ENCODE measurements around the gene TENM4.

TENM4 gene

DNA sequence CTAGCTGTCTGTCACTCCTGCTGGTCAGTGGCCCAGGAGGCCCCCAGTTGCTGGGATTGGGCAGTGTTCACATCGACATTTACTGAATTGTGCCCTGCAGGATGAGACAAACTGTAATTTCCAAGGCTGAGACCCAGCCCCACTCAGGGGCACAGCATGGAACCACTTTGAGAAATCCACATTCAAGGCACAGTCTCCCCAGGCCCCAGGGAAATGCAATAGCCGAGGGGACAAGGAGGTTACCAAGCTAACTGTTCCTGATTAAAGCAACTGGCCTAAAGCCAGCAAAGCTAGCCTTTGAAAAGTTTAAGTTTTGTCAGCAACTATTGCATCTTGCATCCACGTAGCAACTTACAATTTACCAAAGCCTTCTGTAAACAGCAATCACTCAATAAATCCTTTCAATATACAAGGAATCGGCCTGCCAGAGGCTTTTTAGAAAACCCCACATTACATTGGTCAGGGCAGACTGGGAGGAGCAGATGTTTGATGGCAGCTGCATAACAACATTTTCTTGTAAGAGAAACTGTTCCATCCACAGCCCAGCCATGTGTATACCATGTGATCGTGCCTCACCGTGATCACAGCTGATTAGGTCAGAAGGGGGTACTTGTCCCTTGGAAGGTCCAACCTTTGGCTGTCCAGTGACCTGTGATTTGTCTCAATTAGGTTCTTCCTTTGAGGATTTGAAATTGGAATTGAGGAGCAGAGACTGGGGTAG is 103.9 kb downstream of the TENM4 start:
- DNase-seq, result no peak

DNA sequence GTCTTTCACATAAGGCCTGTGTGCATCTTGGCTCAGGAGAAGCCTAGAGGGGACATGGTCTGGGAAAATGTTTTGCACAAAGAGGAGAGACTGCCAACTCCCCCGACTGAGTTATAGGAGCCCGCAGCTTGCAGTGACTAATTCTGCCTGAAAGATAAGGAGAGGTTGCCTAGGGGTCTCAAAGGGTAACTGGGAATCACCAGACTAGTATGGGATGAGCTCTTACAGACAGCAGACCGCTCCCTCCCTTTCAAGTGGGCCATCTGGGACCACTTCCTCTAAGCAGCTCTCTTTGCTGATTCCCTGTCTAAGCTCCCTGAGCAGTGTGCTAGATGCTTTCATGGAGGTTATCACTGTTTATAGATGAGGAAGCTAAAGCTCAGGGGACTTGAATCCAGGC is 105.1 kb downstream of the TENM4 start:
- DNase-seq, result no peak

DNA sequence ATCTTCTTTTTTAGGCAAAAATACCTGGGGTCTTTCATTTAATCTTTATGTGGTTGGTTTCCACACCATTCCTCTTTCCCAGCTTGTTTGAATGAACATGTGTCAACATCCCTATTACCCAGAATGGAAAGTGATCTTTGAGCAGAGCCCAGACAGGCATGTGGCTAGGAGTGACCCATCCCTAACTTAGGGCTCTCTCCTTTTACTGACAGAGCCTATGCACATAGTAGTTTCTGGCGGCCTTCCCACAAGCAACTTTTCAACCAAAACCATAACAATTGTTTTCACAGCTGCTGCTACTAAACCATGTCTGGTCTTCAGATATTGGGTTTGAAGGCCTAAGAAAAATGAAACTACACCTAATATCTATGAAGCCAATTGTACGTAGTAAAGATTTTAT is 107.5 kb downstream of the TENM4 start:
- no peak for DNase-seq

DNA sequence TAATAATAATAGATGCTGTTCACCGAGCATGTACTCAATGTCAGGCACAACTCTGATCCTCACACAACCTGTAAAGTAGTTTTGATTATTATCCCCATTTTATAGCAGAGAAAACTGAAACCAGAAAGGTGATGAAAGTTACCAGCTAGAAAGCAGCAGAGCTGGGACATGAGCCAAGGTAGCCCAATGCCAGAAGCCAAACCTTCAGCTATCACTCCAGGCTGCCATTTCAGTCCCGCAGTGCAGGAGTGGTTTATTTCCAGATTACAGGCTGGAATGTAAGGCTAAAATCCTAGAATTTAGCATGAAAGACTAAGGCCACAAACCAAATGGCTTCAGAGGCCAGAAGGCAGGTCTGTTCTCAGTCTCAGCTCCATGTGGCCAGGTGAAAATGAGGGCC is 108.8 kb downstream of the TENM4 start:
- DNase-seq, result no peak

DNA sequence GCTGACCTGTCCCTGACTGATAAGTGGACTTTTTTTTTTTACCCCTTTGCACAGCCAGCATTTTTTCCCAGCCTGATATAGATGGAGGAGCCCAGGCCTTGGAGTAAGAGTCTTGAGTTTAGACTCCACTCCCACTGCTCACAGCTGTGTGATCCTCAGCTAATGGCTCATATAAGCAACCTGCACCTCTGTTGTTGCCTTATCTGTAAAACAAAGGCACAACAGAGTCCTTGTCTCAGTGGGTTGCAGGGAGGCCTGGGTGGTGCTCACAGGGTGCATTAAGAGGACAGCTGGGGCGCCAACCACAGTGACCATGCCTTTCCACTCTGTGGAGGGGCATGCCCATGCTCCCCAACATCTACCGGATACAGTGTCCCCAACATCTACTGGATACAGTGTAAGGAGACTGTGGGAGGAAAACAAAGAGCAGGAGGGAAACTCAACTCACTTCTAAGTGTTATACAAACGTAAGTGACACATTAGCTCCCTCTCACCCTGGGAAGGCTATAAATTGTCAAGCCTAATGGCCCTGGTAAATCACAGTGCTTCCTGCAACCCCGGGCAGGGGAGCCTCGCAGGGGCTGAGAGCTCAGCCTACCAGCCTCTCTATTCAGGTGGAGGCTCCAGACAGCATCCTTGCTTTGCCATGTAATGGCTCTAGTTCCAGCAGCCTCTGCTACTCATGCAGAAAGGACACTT is 109.5 kb downstream of the TENM4 start:
- no peak for DNase-seq

DNA sequence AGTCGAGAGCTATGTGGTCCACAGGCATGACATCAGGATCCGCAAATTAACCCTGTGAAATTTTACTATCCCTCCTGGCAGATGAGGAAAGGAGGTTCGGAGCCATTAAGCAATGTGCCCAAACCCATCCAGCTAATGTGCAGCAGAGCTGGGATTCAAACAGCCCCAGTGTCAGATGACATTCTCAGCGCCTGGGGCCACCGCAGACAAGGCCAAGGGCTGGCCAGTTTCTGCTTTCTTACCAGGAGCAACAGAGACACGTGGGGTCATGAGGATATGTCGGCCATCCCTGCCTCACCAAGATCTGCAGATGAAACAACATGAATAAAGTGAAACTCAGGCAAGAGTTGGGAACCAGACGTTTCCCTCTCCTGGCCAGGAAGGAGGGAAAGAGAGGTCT is 110.2 kb downstream of the TENM4 start:
- no peak for DNase-seq

DNA sequence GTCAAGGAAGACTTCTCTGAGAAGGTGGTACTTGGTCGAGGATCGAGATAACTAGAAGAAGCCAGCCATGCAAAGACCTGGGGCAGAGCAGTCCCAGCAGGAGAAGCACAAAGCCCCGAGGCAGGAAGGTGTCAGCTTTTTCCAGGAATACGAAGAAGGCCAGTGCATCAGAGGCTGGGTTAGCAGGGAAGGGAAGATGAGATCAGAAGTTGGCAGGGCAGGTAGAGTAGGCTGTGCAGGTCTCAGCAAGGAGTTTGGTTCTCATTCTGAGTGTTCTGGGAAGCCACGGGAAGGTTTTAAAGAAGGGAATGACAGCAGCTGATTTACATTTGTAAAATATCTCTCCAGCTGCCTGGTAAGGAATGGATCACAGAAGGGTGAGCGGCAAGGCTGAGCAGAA is 111.3 kb downstream of the TENM4 start:
- no peak for DNase-seq

DNA sequence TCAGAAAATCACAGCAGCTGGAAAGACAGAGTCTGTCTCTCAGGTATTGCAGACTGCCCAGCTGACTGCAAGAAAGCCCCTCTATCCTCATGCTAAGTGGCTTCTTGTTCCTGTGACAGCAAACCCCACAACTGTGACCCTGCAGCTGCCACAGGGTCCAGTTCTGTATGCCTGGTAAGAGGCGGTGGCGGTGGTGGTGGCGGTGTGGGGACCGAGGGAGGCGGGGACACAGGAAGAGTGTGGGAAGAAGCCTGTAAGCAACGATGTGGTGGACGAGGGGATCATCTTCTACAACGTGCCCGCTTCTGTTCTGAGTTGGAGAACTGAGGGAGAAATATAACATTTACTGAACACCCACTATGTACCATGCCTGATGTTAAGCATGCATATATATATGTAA is 112.4 kb downstream of the TENM4 start:
- no peak for DNase-seq

DNA sequence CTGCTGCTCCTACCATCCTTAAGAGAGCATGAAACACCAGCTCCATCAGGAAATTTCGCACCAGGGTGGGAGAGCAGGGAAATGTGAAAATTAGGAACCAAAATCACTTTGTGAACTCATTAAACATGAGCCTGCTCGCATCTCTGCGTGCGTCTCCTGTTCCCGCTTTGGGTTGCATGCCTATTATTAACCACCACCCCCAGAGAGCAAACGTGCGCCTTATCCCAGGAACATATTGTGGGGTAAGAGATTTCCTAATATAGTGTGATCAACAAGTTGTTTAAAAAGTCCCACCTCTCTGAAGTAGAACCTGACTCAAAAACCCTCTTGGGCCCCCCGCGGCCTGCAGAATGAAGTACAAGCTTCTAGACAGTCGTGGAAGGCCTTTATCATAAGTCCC is 115.0 kb downstream of the TENM4 start:
- DNase-seq, result no peak

DNA sequence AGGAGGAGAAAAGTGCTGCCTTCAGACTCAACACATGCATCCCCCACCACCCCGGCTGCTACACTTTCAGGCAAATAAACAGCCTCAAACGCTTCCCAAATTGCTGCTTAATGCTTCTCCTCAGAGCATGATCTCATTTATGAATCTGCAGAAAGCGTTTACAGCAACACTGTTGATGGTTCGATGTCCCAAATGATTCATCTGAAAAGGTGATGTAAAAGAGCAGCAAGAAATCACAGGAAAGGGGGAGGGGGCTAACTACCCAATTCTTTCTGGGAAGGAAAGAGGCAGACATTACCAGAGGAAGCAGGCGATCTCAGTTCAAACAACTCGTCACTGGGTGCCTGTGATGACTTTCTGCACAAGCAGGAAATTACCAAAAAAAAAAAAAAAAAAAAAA is 119.6 kb downstream of the TENM4 start:
- DNase-seq, result no peak

DNA sequence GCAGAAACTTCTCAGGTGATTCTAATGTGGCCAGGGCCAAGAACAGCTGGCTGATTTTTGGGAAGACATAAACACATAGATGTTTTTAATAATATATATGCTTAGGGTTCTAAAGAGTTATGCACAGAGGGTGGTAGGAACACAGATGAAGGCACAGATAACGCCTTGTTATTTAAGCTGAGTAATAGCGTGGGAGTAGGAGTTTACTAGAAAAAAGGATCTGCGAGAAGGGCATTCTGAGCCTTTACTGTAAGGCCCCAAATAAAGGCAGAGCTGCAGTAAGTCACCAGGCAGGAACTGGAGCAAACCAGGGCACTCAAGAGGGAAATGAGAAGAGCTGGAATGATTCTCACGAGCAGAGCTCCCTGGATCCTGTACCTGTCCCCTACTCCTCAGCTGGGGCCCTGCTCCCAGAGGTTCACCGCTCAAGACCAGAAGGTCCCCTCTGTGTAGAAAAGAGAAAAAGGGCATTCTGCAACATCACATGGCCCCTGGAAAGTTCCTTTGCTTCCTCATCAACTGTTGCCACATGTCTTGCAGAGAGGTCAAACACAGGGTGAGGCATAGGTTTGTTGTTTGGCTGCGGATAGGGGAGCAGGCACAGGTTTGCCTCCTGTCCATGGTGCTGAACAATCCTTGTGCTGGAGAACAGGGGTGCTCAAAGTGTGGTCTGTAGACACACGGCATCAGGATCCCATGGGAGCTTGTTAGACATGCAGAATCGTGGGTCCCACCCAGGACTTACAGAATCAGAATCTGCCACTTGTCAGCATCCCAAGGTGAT is 125.7 kb downstream of the TENM4 start:
- DNase-seq, result no peak

DNA sequence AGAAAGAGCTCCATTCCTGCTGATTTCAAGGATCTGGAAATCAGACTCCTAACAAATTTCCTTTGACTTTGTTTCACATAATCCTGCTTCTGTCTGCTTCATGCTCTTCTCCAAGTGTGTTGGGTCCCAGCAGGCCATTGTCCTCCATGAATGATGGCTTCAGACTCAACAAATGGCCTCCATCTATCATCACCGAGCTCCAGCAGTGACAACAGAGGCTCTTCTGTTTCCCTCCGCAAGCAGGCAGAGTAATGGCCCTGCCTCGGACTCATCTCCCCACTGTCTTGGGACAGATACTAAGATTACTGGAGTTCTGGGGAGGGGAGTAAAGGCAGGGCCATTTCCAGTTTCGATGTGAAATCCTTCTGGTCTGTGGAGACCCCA is 127.3 kb downstream of the TENM4 start:
- DNase-seq, result no peak

DNA sequence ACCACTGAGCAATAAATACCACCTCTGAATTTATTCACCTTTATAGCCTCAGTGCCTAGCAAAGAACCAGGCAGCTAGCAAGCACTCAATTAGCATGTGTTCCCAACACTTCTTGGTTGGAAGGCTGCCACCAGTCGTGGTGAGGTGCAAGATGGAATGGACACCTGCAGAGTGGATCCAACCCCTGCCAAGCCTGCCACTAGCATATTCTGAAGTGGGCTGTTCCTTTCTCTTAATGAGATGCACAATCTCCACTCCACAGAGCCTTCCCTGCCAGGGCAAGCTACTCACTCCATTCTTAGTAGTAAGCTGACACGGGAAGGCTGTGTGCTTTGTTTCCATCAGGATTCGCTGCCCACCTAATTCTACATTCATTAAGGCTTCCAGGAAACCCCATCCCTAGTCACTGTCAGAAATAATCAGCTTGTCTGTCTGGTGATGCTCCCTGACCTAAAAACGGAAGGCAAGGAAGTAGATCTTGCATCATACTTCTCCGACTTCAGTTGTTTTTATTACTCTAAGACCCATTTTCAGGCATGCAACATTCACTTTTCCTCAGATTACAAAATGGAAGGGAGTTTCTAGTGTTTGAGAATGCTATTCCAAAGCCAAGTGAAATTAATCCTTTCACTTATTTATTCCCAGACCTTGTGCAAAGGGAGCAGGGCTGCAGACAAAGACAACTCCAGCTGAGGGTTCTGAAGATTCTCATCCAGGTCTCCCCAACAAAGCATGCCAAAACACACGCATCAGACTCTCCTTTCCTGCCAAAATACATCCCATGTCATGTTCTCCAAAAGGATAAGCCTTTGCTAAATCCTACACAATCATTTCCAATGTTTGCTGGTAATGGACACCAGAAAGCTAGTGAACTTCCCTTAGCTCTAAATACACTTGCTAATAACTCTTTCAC is 128.0 kb downstream of the TENM4 start:
- DNase-seq, result no peak

DNA sequence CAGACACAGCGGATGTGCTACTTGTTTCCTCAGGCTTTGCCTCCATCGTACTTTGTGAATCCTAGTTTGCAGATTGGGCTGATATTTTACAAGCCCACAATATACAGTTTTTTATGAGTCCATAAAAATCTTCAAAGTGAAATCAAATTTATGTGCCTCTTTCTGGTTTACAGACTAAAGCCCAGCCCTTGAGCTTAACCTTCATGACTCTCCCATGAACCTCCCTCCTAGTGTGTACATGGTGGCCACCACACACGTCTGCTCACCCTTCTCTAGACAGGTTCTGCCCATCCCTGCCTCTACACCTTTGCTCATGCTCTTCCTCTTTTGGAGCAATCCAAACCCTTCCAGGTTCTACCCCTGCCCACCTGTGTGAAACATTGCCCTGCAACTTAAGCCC is 129.4 kb downstream of the TENM4 start:
- DNase-seq, result no peak

DNA sequence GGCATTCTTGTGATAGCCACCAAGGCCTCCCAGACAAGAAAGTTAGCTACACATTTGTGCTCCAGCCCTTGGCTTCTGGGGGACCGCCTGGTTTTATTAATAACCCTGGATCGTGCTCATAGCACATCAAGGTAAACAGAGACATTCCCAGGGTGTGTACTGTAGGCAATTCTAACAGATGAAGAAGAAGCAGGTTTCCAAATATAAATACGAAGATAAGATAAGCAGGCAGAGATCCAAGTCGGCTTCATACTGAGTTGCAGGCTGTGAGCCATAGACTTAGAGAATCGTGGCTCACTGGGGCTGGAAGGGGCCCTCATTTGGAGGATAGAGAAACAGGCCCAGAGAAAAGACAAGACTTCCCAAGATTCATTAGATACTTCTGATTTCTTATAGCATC is 131.4 kb downstream of the TENM4 start:
- no peak for DNase-seq

DNA sequence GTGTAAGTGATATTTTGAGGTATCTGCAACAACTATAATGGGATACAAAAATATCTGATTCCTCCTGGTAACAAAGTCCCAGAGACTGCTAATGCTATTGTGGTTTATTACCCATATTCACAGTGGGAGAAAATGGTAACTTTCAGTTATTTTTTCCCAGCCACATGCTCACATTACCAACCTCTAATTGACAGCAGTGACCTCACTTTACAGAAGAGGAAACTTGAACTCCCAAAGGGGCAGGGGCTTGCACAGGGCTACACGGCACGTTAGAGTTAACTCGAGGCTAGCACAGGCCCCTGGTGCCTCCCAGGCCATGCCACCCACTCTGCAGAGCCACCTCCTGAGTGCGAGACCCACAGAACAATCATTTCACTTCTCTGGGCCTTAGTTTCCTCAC is 132.4 kb downstream of the TENM4 start:
- no peak for DNase-seq

DNA sequence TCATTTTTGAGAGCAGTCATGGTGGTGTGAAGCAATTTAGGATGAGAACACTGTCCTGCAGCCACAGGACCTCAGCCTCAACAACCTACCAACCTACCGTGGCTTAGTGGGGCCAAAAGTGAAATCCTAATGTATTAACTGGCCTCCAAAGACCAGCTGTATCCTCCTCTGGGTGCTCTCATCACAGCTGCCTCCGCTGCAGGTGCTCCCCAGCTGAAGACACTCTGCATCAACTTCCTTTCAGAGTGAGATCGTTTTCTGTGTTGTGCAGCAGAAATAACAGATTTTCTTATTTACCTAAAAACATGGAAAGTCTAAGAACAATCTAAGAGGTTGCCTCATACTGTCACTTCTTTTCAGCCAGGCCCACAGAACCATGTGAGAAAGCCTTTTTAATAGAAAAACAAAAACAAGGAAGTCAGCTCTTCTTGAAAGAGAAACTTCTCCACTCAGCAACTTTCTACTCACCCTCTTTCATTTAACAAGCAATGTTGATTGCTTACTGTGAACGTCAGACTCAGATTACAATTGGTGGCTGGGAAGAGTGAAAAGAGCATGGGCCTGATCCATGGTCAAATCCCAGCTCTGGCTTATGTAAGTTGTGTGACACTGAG is 136.1 kb downstream of the TENM4 start:
- DNase-seq, result no peak

DNA sequence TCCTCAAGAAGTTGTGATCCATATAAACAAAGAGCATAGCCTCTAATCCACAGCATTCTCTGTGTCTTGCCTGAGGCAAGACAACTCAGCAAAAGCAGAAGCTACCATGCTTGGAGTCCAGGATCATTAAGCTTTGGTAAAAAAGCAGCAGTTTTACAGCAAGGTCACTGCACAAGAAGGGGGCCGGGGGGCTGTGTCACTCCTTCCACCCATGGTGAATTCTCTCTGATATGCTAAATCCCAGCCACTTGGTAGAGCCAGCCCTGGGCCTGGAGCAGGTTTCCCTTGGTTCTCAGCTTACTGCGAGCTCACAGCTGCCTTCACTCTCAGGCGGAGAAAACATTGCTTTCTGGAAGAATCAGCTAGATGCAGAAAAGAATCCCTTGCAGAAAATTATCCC is 144.7 kb downstream of the TENM4 start:
- no peak for DNase-seq

DNA sequence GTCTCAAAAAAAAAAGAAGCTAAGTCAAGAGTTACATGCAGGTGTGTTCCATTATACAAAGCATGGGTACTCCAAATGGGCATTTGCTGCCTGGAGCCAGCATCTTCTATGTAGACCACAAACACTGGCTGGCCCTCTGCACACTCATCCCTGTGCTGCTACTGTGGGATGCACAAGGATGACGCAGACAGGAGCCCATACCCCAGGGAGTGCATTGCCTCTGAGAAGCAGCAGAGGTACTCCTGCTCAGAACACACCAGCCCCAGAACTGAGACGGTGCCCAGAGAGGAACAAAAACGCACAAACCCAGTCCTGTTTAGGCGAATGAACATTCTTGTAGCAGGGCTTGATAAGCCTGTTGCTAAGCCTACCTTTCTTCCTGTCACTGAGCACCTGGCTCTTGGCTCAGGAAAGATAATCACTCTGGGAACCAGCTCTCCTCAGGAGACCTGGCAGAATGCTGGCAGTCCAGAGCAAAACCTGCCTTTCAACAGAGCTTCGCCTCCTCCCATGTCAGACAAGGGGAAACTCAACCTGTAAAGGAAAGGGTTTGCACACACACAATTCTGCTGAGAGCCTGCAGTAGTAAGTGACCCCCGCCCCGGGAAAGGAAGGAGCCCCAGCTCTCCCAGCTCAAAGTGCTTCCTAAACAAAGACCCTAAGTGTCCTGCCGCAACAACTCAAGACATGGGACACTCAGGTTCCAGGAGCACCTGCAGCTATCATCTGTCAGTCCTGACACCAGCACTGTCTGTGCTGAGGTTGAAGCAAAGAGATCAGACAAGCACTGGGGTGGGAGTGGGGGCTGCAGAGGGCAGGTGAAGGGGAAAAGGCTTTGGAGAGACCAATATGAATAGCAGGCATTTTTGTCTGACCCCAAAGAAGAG is 145.7 kb downstream of the TENM4 start:
- DNase-seq, result no peak

DNA sequence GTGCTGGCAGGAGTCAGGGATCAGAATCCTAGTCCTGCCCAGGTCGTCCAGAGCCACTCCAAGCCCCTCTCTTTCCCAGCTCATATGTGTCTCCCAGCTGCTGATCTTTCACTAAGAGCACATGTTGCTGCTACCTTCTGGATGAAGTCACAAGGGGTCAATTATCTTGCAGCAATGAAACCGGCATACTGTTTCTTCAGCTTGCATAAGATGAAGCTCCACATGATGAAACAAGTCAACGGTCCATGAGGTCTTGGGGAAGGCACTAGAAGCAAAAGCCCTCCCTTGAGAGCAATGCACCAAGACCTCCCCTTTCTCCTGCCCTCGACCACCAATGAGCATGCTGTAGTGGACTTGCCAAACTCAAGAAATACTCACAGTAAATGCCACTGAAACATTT is 148.9 kb downstream of the TENM4 start:
- DNase-seq, result no peak

DNA sequence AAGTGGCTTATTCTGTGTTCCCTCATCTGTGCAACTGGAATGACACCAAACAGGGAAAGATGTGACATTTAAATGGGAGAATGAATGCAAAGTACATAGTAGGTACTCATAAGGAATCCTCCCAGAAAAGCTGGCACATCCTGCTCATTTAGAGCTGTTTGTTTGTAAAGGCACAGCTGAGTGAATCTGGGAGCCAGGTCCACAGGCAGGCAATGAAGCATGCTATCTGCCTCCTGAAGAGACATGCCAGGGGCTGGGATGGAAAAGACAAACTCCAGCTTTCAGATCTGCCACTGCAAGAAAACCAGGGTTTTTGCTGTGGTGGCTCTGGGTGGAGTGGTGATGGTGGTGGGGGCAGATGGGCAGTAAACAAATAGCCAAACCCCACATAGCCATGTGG is 150.1 kb downstream of the TENM4 start:
- no peak for DNase-seq

DNA sequence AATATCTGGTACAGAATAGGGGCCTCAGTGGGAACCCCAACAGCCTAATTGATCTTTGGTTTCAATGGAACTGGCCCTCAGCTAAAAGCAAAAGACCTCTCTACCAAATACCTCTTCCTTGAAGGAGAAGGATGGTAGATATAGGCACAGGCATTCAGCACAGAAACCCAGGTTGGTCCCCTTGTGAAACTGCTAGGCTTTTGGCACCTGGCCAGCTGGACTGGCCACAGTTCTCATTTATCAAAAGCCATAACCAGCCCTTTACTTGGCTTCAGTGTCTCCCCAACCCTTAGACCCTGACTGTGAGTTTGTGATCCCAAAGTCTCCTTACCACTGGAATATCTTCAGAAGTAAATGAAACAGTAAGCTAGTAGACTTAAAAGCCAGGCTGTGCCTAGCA is 152.9 kb downstream of the TENM4 start:
- DNase-seq, result no peak
